OCI-LY7 (cell line): Measurements from ENCODE around the gene GALNT4.

Source experiments
- CTCF ChIP-seq: fragments of 200-600 bp; sonication (generic); conservative IDR thresholded peaks from 2 replicates; pipeline ENCODE4 v1.5.1; 2014; ENCODE audit warnings: mild to moderate bottlenecking, antibody characterized with exemption, low read length, moderate library complexity, mixed read lengths
- EZH2phosphoT487 ChIP-seq: fragments of 200-600 bp; sonication (generic); IDR thresholded peaks from 2 replicates; pipeline ENCODE4 v1.6.1; 2018; ENCODE audit warnings: low read depth, borderline replicate concordance, mild to moderate bottlenecking, mixed run types, antibody characterized with exemption, low read length, moderate library complexity, mixed read lengths

GRCh38 chr12:89474615-89475014, 50.0 kb downstream of the GALNT4 start:
- no peak for TF ChIP-seq CTCF
- no peak for TF ChIP-seq EZH2phosphoT487
